HG03280 (cell line): ENCODE data around the gene PTPRQ.

Source experiments
- ATAC-seq: cut with Tn5 transposase; IDR thresholded peaks from one replicate; pipeline ENCODE4 v1.9.1; 2021; ENCODE audit warnings: mild to moderate bottlenecking, moderate library complexity; ENCODE audit not compliant: unreplicated experiment

The PTPRQ gene

DNA sequence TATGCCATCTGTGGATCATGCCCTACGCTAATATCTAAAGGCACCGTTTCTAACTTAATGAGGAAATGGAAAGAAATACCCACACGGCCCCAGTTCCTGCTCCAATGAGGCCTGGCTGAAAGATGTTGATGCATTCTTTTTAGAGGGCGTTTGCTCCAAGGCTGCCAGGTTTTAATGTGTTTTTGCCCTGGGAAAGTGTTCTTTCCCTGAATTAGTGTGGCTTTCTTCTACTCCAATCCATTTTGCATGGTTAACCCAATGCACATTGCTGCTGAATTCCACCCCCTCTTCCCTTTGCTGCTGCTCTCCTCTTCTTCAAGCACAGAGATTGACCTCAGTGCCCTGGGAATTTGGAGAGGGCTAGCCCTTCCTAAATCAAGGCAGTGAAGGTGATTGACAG lies 273.8 kb downstream of the PTPRQ start:
- no peak for ATAC-seq

DNA sequence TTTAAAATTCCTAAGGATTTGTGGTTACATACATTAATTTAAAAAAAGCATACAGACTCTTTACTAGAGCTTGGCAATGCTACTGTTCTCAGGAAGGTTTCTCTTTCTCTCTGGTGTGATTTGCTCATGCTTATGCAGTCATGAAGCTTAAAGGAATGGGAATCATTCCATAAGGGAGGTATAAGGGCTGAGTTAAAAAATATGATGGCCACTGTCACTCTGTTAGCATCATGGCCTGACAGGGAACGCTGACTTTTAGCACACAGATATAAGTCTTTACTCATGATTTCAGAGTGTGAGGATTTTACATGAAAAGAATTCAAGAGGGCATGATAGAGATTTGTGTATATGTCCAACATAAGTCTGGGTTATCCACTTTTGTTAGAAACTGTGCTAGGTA lies 276.5 kb downstream of the PTPRQ start:
- ATAC-seq = no peak

DNA sequence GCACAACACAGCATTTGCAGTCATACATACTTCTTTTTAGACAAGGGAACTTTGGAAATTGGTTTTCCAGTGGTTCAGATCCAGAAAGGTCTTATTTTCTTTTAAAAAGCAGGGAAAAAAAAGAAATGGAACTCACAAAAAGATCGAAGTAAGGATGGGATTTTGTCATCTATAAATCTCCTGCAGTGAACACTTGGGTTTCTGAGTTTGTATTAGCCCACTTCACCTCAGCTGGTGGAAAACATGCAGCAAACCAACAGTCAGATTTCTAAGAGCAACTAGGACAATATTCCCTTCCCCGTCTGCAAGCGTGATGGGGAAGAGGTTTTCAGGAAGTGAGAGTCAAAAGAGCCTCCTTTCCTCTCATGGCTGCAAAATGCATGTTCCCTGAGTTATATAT lies 277.3 kb downstream of the PTPRQ start:
- ATAC-seq = no peak
